Heart right ventricle (tissue), 16 donors: ENCODE data around the gene RUVBL2. TPM values are rescaled to one million over a fixed set of nuclear protein-coding genes. Genes with fewer than 3 reads are reported as not detected.
A peak's percentile ranks its signal among the peaks of the same experiment; 100 is the strongest.

Experiments used
- ATAC-seq, 8 donors: fragments of 200-7000 bp; cut with Tn5 transposase; one replicate each; pipeline ENCODE4 v1.9.1; 2020; ENCODE audit warnings: mild to moderate bottlenecking in 8 of 8, moderate library complexity in 8 of 8, moderate number of reproducible peaks in 1 of 8
- DNase-seq, 2 donors: peaks; one replicate each; pipeline ENCODE4 v3.0.0-alpha.2; 2020
- H3K27ac ChIP-seq, 10 donors: fragments of 200-600 bp; sonication (generic) in 2 of 10; one replicate each; pipeline versions ENCODE4 v1.5.0 to v1.8.0; 2020 to 2022; ENCODE audit warnings: mild to moderate bottlenecking in 3 of 10
- H3K27me3 ChIP-seq, 7 donors: fragments of 200-600 bp; one replicate each; pipeline ENCODE4 v1.8.0; 2021 to 2022; ENCODE audit warnings: mild to moderate bottlenecking in 2 of 7
- H3K36me3 ChIP-seq, 9 donors: fragments of 200-600 bp; sonication (generic) in 1 of 9; one replicate each; pipeline versions ENCODE4 v1.5.0 to v1.8.0; 2020 to 2022; ENCODE audit warnings: mild to moderate bottlenecking in 2 of 9
- H3K4me1 ChIP-seq, 9 donors: fragments of 200-600 bp; sonication (generic) in 1 of 9; one replicate each; pipeline versions ENCODE4 v1.5.0 to v1.8.0; 2020 to 2022; ENCODE audit warnings: mild to moderate bottlenecking in 4 of 9
- H3K4me3 ChIP-seq, 10 donors: fragments of 200-600 bp; sonication (generic) in 2 of 10; one replicate each; pipeline versions ENCODE4 v1.5.0 to v1.8.0; 2020 to 2022; ENCODE audit warnings: mild to moderate bottlenecking in 7 of 10, moderate library complexity in 2 of 10
- H3K9me3 ChIP-seq, 11 donors: fragments of 200-600 bp in 10 of 11; sonication (generic) in 2 of 11; one replicate each; pipeline versions ENCODE4 v1.5.0 to v1.8.0; 2013 to 2022; ENCODE audit warnings: mild to moderate bottlenecking in 2 of 11, control low read depth in 1 of 11, moderate library complexity in 1 of 11
- WGBS, 2 donors: extraction: QIAGEN DNeasy Blood & Tissue Kit; methylation state at CpG; one replicate each; pipeline ENCODE4 v1.1.7; 2013; ENCODE audit warnings: inconsistent platforms in 1 of 2; 5-methylcytosine and 5-hydroxymethylcytosine counted together
- intact Hi-C, 10 donors: fragments of 100-400 bp; cut with DNase I; formaldehyde crosslinking; loops; one replicate each; pipeline versions ENCODE4 v1.11.1 to v1.14.2; 2022
- polyA plus RNA-seq, 2 donors: library from polyadenylated mRNA; stranded (reverse); fragments of 200-250 nt; gene quantifications; one replicate each; pipeline ENCODE4 v1.2.3, GENCODE V29; 2013
- total RNA-seq, 10 donors: library from RNA; stranded (reverse); fragmentation: NEBNext Ultra II Directional in 3 of 10; extraction: Animal tissue kit (Norgen Biotek cat#: 25700) in 3 of 10; gene quantifications; one replicate each; pipeline versions ENCODE4 v1.2.1 to v1.2.4, GENCODE V29; 2021 to 2023
- TF ChIP-seq, protein P1 (sequence below), 9 donors: fragments of 200-600 bp; sonication (generic) in 2 of 9; IDR thresholded peaks; one replicate each; pipeline versions ENCODE4 v1.5.0 to v1.8.0; 2021 to 2022; ENCODE audit warnings: antibody characterized with exemption in 9 of 9, mild to moderate bottlenecking in 5 of 9, moderate library complexity in 1 of 9
- donor health status: Arrhythmogenic right ventricular cardiomyopathy.
- donor health status: ischemic (EF 13 %, LVEDD 7.1; RV severe dilation, severe dysfunction).
- donor health status: healthy with polysubstance abuse.
- donor health status: DM: no; HTN: yes; CAD: no.
- donor health status: DM: no; HTN: no; CAD: no.
- donor health status: ischemic (EF 25% LVEDD 6.9; RV normal size, moderate dysfunction).
- donor health status: ischemic (EF 25% LVEDD 5.7; RV mildly dilated, moderate dysfunction).
- donor health status: healthy.
- donor health status: DM: yes; HTN: yes; CAD: no.
- donor health status: Ischemic cardiomyopathy.
- donor health status: ischemic (EF 35%, LVEDD 5.7; RV mildly dilated, moderate dysfunction).
- donor health status: nonischemic (EF 11% LVEDD 7.7; RV severe dilation, severe dysfunction).
- donor health status: DM: yes; HTN: yes; CAD: no.
- donor health status: PGD.
- donor health status: ischemic (EF 29% LVEDD 5.4; RV normal size, mild dysfunction).
- donor health status: nonischemic (EF 23%, LVEDD 6.1; RV moderate dilation, normal function).

Gene RUVBL2
- total and polyA plus RNA-seq, 12 donors: 40.1 to 108 (median 49.8) TPM

DNA sequence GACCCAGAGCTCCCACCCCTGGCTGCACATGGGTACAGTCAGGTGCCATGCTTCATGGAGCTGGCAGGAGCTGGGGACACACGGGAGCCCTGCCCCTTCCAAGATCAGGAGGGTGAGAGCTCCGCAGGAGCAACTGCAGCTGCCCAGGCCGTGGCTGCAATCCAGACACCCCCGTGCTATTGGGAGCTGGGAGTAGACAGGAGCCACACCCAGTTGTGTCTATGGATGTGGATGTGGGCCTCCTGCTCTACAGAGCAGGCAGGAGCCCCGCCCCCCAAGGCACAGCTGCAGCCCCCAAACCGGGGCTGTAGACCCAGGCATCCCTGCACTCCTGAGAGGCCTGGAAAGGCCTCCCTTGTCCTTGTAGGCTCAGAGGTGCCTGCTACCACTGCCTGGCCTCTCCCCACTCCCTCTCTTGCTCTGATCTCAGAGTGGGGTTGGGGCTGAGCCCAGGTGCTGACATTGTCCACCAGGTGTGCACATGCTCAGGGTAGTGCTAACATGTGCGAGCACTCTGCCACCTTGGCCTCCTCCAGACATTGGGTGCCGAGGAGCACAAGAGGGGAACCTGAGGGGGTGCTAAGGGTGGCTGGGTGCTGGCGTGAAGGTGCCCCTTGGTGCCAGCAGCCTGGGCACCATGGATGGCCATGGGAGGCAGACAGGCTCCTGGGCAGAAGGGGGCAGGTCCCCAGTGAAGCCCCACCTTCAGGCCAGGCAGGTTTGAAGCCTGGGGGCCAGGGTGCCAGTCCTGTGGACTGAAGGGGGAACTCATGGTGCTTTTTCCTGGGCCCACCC is 47.0 kb upstream of the RUVBL2 start:
- DNase-seq (no peak), ATAC-seq (peak in 2 of 8 donors; percentile 23 to 28)
- peaks cover 0 to 9% (median 0%) of the 10 kb centered on the region in 9 donors for H3K4me1 ChIP-seq
- WGBS, 2 donors: 77% methylated on average over 9 of the region's 9 CpGs
- H3K27ac ChIP-seq: no peak overlapping the region
- no peaks in the 10 kb centered on the region for H3K36me3 ChIP-seq
- peaks cover 0 to 8% (median 0%) of the 10 kb centered on the region in 11 donors for H3K9me3 ChIP-seq
- TF ChIP-seq, protein P1, sequence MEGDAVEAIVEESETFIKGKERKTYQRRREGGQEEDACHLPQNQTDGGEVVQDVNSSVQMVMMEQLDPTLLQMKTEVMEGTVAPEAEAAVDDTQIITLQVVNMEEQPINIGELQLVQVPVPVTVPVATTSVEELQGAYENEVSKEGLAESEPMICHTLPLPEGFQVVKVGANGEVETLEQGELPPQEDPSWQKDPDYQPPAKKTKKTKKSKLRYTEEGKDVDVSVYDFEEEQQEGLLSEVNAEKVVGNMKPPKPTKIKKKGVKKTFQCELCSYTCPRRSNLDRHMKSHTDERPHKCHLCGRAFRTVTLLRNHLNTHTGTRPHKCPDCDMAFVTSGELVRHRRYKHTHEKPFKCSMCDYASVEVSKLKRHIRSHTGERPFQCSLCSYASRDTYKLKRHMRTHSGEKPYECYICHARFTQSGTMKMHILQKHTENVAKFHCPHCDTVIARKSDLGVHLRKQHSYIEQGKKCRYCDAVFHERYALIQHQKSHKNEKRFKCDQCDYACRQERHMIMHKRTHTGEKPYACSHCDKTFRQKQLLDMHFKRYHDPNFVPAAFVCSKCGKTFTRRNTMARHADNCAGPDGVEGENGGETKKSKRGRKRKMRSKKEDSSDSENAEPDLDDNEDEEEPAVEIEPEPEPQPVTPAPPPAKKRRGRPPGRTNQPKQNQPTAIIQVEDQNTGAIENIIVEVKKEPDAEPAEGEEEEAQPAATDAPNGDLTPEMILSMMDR (IDR thresholded peaks at IDR 0.05): no peak
- H3K27me3 ChIP-seq: no peaks in the 10 kb centered on the region
- intact Hi-C loops: no loop called here
- no peak overlapping the region for H3K4me3 ChIP-seq

DNA sequence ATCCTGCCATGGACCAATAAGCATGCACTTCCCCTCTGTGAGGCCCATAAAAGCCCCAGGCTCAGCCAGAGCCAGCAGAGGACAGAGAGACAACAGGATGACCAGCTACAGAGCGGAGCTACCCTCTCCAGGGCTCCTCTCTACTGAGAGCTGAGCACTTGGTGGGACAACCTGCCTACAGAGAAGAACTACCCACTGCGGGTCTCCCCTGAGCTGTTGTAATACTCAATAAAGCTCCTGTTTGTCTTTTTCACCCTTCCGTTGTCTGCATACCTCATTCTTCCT is 46.5 kb upstream of the RUVBL2 start:
- Histone ChIP-seq H3K9me3 (peaks cover 0 to 8% (median 0%) of the 10 kb centered on the region in 11 donors), H3K27me3 (no peaks in the 10 kb centered on the region), H3K36me3 (no peaks in the 10 kb centered on the region), H3K4me1 (peaks cover 0 to 9% (median 0%) of the 10 kb centered on the region in 9 donors), H3K27ac (no peak overlapping the region), H3K4me3 (no peak overlapping the region)
- ATAC-seq (no peak), DNase-seq (no peak)
- intact Hi-C loops: no loop called here
- WGBS, 2 donors: 96 to 97% methylated on average over 3 of the region's 3 CpGs
- TF ChIP-seq, protein P1 (IDR thresholded peaks at IDR 0.05): no peak

DNA sequence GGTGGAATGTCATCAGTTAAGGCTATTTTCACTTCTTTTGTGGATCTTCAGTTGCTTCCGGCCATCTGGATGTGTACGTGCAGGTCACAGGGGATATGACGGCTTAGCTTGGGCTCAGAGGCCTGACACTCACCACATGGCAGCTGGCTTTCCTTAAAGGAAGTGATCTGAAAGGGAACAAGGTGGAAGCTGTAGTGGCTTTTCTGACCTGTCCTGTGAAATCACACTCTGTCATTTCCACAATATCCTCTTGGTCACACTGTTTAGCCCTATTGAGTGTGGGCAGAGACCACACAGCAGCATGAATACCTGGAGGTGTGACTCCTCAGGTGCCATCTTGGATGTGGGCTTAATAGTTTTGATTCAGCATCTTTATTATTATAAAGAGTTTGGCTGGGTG is 43.5 kb upstream of the RUVBL2 start:
- no peak for DNase-seq
- Histone ChIP-seq H3K27me3 (no peaks in the 10 kb centered on the region), H3K9me3 (peaks cover 0 to 8% (median 0%) of the 10 kb centered on the region in 11 donors), H3K36me3 (no peaks in the 10 kb centered on the region), H3K4me1 (peaks cover 0 to 18% (median 8%) of the 10 kb centered on the region in 9 donors), H3K27ac (peak overlapping the region in 4 of 10 donors; percentile 20 to 63 (median 33)), H3K4me3 (no peak overlapping the region)
- TF ChIP-seq, protein P1 (IDR thresholded peaks at IDR 0.05): no peak
- WGBS, 2 donors: 46 to 60% methylated on average over 3 of the region's 3 CpGs
- peak in 1 of 8 donors; percentile 9 for ATAC-seq
- intact Hi-C loops: loop anchor here in 4 of 10 donors (5.0 to 10.0 kb wide), 3 partner anchors 48 to 475 kb away; partner anchors contain the start of genes NUCB1 (in 4 of the 4) and CA11 (in 1 of the 4)

DNA sequence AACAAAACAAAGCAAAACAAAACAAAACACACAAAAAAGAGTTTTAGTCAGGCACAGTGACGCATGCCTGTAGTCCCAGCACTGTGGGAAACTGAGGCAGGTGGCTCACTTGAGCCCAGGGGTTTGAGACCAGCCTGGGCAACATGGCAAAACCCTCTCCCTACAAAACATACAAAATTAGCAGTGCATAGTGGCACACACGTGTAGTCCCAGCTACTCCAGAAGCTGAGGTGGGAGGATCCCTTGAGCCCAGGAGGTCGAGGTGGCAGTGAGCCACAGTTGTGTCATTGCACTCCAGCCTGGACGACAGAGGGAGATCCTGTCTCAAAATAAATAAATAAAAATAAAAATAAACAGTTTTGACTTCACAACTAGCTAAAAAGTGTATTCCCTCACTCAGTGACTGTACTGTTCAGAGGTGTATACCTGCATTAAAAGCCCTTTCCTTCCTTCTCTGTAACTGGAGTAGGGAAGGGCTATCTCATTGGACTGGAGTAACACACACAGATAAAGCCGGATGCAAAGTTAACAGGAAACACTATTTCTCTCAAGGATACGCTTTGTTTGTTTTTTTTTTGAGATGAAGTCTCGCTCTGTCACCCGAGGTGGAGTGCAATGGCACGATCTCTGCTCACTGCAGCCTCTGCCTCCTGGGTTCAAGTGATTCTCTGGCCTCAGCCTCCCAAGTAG is 42.7 kb upstream of the RUVBL2 start:
- WGBS, 2 donors: 43 to 51% methylated on average over 9 of the region's 9 CpGs
- no peak for DNase-seq
- no peak for ATAC-seq
- intact Hi-C loops: loop anchor here in 4 of 10 donors (5.0 to 10.0 kb wide), 3 partner anchors 49 to 476 kb away; partner anchors contain the start of genes NUCB1 (in 4 of the 4) and CA11 (in 1 of the 4)
- Histone ChIP-seq H3K4me1 (peaks cover 5 to 26% (median 16%) of the 10 kb centered on the region in 9 donors), H3K27me3 (no peaks in the 10 kb centered on the region), H3K4me3 (no peak overlapping the region), H3K36me3 (peaks cover 0 to 2% (median 0%) of the 10 kb centered on the region in 9 donors), H3K9me3 (peaks cover 0 to 8% (median 0%) of the 10 kb centered on the region in 11 donors), H3K27ac (peak overlapping the region in 3 of 10 donors; percentile 20 to 63 (median 41))
- TF ChIP-seq, protein P1 (IDR thresholded peaks at IDR 0.05): no peak
